Measurements from ENCODE around the gene GP5.

DNA sequence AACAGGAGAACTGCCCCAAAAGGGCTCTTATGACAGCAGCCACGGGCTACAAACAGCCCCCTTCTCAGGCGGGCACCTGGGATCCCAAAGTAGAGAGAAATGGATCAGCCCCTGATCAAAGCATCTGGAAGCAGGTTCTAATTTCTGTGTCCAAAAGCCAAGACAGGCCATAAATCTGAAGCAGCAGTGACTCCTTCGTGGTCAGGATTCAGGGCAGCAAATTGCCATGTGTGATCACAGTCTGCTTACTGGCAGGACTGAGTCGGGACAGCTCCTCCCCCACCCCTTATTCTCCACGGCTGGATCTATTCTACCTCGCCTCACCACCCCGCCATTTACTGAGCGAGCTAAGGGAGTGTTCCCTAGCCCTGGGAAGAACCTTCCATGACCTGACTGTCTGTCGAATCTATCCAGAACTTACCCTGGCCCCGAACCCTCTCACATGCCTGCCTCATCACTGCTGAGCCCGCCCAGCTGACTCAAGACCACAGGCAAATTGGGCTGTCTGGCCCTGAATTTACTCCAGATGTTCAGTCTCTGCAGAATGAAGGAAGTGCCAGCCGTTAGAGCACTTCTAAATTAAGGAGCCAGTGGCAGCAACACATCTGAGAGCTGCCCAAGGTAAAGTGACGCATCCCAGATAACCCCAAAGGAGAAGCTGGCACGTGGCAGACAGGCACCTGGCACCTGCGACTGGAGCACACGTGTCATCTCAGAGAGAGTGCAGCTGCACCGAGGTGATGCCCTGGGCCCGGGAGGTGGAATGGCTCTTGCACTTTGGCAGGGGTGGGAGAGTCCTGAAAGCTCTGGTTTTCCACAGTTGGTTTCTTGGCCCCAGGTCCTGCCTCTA lies 30.8 kb downstream of the GP5 start:
- TF ChIP-seq CTCF (IDR thresholded peaks at IDR 0.05; ENCODE audit: low read depth, low read length, missing input control): no peak
- no peak for TF ChIP-seq YY1 (IDR thresholded peaks at IDR 0.05)
- TF ChIP-seq, protein P1, sequence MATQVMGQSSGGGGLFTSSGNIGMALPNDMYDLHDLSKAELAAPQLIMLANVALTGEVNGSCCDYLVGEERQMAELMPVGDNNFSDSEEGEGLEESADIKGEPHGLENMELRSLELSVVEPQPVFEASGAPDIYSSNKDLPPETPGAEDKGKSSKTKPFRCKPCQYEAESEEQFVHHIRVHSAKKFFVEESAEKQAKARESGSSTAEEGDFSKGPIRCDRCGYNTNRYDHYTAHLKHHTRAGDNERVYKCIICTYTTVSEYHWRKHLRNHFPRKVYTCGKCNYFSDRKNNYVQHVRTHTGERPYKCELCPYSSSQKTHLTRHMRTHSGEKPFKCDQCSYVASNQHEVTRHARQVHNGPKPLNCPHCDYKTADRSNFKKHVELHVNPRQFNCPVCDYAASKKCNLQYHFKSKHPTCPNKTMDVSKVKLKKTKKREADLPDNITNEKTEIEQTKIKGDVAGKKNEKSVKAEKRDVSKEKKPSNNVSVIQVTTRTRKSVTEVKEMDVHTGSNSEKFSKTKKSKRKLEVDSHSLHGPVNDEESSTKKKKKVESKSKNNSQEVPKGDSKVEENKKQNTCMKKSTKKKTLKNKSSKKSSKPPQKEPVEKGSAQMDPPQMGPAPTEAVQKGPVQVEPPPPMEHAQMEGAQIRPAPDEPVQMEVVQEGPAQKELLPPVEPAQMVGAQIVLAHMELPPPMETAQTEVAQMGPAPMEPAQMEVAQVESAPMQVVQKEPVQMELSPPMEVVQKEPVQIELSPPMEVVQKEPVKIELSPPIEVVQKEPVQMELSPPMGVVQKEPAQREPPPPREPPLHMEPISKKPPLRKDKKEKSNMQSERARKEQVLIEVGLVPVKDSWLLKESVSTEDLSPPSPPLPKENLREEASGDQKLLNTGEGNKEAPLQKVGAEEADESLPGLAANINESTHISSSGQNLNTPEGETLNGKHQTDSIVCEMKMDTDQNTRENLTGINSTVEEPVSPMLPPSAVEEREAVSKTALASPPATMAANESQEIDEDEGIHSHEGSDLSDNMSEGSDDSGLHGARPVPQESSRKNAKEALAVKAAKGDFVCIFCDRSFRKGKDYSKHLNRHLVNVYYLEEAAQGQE (IDR thresholded peaks at IDR 0.05): no peak
- no peak for TF ChIP-seq HNF4G (IDR thresholded peaks at IDR 0.05)
- TF ChIP-seq GABPA (IDR thresholded peaks at IDR 0.05 in 1 of 2, conservative IDR thresholded peaks at IDR 0.05 in 1 of 2): no peak
- no peak for TF ChIP-seq TAF1 (conservative IDR thresholded peaks at IDR 0.05)
- TF ChIP-seq MAX (IDR thresholded peaks at IDR 0.05): no peak
- no peak for TF ChIP-seq EGR1 (IDR thresholded peaks at IDR 0.05; ENCODE audit: low read depth in 2 of 2)
- TF ChIP-seq FOXA1 (IDR thresholded peaks at IDR 0.05): no peak
- TF ChIP-seq SP1 (IDR thresholded peaks at IDR 0.05): no peak

Measured in liver (tissue), 3 donors.